GM23338 (cell line): ENCODE data around the gene CEP68. TPM values are rescaled to one million over a fixed set of nuclear protein-coding genes. Genes with fewer than 3 reads are reported as not detected.

Experiments
- ATAC-seq: fragments of 200-7000 bp; cut with Tn5 transposase; 3 replicates; pipeline ENCODE4 v1.9.1; 2020
- DNase-seq: peaks from one replicate; pipeline ENCODE4 v3.0.0-alpha.2; 2015; ENCODE audit warnings: low spot score
- H2AFZ ChIP-seq: fragments of 200-600 bp; sonication (generic); 2 replicates; pipeline ENCODE4 v1.8.0; 2016; ENCODE audit warnings: antibody characterized with exemption, mild to moderate bottlenecking, moderate library complexity
- H3F3A ChIP-seq: fragments of 200-600 bp; sonication (generic); replicated peaks from 2 replicates; pipeline ENCODE4 v1.8.0; 2017; ENCODE audit warnings: antibody characterized with exemption, mixed run types, low read depth
- H3K27ac ChIP-seq: fragments of 200-600 bp; sonication (generic); 2 replicates; pipeline ENCODE4 v1.6.1; 2016; ENCODE audit warnings: low read depth
- H3K27me3 ChIP-seq: fragments of 200-600 bp; sonication (generic); 2 replicates; pipeline ENCODE4 v1.8.0; 2016; ENCODE audit warnings: mild to moderate bottlenecking, mixed run types, moderate library complexity; ENCODE audit not compliant: insufficient read depth
- H3K36me3 ChIP-seq: fragments of 200-600 bp; sonication (generic); 2 replicates; pipeline ENCODE4 v1.8.0; 2016; ENCODE audit warnings: mild to moderate bottlenecking; ENCODE audit not compliant: insufficient read depth
- H3K4me1 ChIP-seq: fragments of 200-600 bp; sonication (generic); 2 replicates; pipeline ENCODE4 v1.8.0; 2016; ENCODE audit warnings: mild to moderate bottlenecking, moderate library complexity; ENCODE audit not compliant: insufficient read depth
- H3K4me2 ChIP-seq: fragments of 200-600 bp; sonication (generic); 2 replicates; pipeline ENCODE4 v1.7.1; 2017; ENCODE audit warnings: mixed run types
- H3K4me3 ChIP-seq: fragments of 200-600 bp; sonication (generic); 2 replicates; pipeline ENCODE4 v1.6.1; 2016; ENCODE audit warnings: mixed run types
- H3K79me2 ChIP-seq: fragments of 200-600 bp; sonication (generic); replicated peaks from 2 replicates; pipeline ENCODE4 v1.8.0; 2017; ENCODE audit warnings: mild to moderate bottlenecking; ENCODE audit not compliant: insufficient read depth
- H3K9me2 ChIP-seq: fragments of 200-600 bp; sonication (generic); 2 replicates; pipeline ENCODE4 v1.8.0; 2017; ENCODE audit not compliant: insufficient read depth
- H4K20me1 ChIP-seq: fragments of 200-600 bp; sonication (generic); replicated peaks from 2 replicates; pipeline ENCODE4 v1.8.0; 2017; ENCODE audit warnings: mild to moderate bottlenecking; ENCODE audit not compliant: insufficient read depth
- H3K27ac Mint-ChIP-seq: 2 replicates; pipeline ENCODE4 v1.8.0; 2020; ENCODE audit warnings: inconsistent platforms, mild to moderate bottlenecking, moderate library complexity, mixed read lengths
- H3K27me3 Mint-ChIP-seq: 3 replicates; pipeline ENCODE4 v1.8.0; 2022; ENCODE audit warnings: low read depth, mild to moderate bottlenecking, moderate library complexity, mixed read lengths, inconsistent platforms; ENCODE audit not compliant: insufficient read depth, poor library complexity
- H3K36me3 Mint-ChIP-seq: 3 replicates; pipeline ENCODE4 v1.8.0; 2021; ENCODE audit warnings: low read depth, mild to moderate bottlenecking, inconsistent platforms, moderate library complexity, mixed read lengths
- H3K4me1 Mint-ChIP-seq: 3 replicates; pipeline ENCODE4 v1.8.0; 2020; ENCODE audit warnings: mild to moderate bottlenecking, inconsistent platforms, mixed read lengths
- H3K4me3 Mint-ChIP-seq: 3 replicates; pipeline ENCODE4 v1.8.0; 2021; ENCODE audit warnings: moderate library complexity, mild to moderate bottlenecking, inconsistent platforms, mixed read lengths
- H3K9me3 Mint-ChIP-seq: 3 replicates; pipeline ENCODE4 v1.8.0; 2020; ENCODE audit warnings: moderate library complexity, mild to moderate bottlenecking, inconsistent platforms, mixed read lengths
- CREB1 ChIP-seq: fragments of 250-450 bp; sonication (Bioruptor Pico); IDR thresholded peaks from 2 replicates; pipeline ENCODE4 v1.5.0; 2020; ENCODE audit warnings: low read depth, mild to moderate bottlenecking, moderate library complexity
- NANOG ChIP-seq: IDR thresholded peaks from 2 replicates; pipeline ENCODE4 v1.6.1; 2016; ENCODE audit warnings: antibody characterized with exemption, borderline replicate concordance
- POLR2AphosphoS5 ChIP-seq: IDR thresholded peaks from 2 replicates; pipeline ENCODE4 v1.6.1; 2016; ENCODE audit warnings: antibody characterized with exemption, low read depth
- polyA plus RNA-seq: library from polyadenylated mRNA; unstranded; fragments of >200 nt; fragmentation: Nextera tagmentation; extraction: Ambion mirVana; gene quantifications from 2 replicates; pipeline ENCODE4 v1.2.1, GENCODE V29; 2016
- total RNA-seq: library from RNA; depleted of rRNA; stranded (reverse); fragments of >200 nt; shearing (Covaris generic); gene quantifications from 2 replicates; pipeline ENCODE4 v1.2.3, GENCODE V29; 2014
- TF ChIP-seq, protein P1 (sequence below): IDR thresholded peaks from 2 replicates; pipeline ENCODE4 v1.6.1; 2016; ENCODE audit warnings: antibody characterized with exemption
- TF ChIP-seq, protein P2 (sequence below): fragments of 250-450 bp; sonication (Bioruptor Pico); IDR thresholded peaks from 2 replicates; pipeline ENCODE4 v1.5.0; 2020; ENCODE audit warnings: mild to moderate bottlenecking, moderate library complexity

The CEP68 gene
- total and polyA plus RNA-seq, 2 experiments from 2014 or later, result 13.0 to 24.4 TPM

DNA sequence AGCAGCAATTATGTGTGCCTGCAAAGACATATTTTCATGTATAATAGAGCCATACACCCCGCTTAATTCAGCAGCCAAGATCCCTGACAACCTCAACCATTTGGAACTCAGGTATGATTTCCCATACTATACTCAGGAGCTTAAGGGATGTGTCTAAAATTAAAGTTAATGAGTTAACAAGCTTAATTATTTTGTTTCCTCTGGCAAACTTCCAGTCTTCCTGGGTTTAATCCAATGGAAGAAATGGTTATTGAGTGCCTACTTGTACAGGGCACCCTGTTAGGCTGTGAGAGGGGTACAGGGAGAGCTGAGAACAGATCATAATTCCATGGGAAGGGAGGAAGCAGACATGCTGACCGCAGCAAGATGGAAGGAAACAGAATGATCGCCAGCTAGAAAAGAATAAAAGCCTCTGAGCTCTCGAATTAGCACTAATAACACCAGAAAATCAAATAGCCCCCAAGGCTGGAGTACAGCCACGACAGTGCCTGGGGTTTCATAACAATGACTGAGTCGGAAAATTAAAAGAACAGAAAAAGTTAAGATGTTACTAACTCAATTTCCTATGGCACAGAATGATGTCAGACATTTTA is 20.8 kb upstream of the CEP68 start:
- ATAC-seq (no peak), DNase-seq (no peak)
- no peaks in the 10 kb centered on the region for H3K9me2 ChIP-seq
- no peaks in the 10 kb centered on the region for H3K9me3 Mint-ChIP-seq
- peaks cover 41% of the 10 kb centered on the region for H3K4me1 Mint-ChIP-seq
- H4K20me1 ChIP-seq, result 0 out of 2 replicates have a peak, but pooled peaks cover 6% of the 10 kb centered on the region
- peaks cover 7% of the 10 kb centered on the region for H3F3A ChIP-seq
- no peaks in the 10 kb centered on the region for H3K27me3 ChIP-seq
- peaks cover 4% of the 10 kb centered on the region; the same call in 1 of the 2 replicates for H3K36me3 ChIP-seq
- TF ChIP-seq, protein P1, sequence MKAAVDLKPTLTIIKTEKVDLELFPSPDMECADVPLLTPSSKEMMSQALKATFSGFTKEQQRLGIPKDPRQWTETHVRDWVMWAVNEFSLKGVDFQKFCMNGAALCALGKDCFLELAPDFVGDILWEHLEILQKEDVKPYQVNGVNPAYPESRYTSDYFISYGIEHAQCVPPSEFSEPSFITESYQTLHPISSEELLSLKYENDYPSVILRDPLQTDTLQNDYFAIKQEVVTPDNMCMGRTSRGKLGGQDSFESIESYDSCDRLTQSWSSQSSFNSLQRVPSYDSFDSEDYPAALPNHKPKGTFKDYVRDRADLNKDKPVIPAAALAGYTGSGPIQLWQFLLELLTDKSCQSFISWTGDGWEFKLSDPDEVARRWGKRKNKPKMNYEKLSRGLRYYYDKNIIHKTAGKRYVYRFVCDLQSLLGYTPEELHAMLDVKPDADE, result no peak
- no peak for TF ChIP-seq POLR2AphosphoS5
- TF ChIP-seq NANOG, result no peak
- no peak for TF ChIP-seq CREB1 (CRISPR knock-in tag)
- TF ChIP-seq, protein P2, sequence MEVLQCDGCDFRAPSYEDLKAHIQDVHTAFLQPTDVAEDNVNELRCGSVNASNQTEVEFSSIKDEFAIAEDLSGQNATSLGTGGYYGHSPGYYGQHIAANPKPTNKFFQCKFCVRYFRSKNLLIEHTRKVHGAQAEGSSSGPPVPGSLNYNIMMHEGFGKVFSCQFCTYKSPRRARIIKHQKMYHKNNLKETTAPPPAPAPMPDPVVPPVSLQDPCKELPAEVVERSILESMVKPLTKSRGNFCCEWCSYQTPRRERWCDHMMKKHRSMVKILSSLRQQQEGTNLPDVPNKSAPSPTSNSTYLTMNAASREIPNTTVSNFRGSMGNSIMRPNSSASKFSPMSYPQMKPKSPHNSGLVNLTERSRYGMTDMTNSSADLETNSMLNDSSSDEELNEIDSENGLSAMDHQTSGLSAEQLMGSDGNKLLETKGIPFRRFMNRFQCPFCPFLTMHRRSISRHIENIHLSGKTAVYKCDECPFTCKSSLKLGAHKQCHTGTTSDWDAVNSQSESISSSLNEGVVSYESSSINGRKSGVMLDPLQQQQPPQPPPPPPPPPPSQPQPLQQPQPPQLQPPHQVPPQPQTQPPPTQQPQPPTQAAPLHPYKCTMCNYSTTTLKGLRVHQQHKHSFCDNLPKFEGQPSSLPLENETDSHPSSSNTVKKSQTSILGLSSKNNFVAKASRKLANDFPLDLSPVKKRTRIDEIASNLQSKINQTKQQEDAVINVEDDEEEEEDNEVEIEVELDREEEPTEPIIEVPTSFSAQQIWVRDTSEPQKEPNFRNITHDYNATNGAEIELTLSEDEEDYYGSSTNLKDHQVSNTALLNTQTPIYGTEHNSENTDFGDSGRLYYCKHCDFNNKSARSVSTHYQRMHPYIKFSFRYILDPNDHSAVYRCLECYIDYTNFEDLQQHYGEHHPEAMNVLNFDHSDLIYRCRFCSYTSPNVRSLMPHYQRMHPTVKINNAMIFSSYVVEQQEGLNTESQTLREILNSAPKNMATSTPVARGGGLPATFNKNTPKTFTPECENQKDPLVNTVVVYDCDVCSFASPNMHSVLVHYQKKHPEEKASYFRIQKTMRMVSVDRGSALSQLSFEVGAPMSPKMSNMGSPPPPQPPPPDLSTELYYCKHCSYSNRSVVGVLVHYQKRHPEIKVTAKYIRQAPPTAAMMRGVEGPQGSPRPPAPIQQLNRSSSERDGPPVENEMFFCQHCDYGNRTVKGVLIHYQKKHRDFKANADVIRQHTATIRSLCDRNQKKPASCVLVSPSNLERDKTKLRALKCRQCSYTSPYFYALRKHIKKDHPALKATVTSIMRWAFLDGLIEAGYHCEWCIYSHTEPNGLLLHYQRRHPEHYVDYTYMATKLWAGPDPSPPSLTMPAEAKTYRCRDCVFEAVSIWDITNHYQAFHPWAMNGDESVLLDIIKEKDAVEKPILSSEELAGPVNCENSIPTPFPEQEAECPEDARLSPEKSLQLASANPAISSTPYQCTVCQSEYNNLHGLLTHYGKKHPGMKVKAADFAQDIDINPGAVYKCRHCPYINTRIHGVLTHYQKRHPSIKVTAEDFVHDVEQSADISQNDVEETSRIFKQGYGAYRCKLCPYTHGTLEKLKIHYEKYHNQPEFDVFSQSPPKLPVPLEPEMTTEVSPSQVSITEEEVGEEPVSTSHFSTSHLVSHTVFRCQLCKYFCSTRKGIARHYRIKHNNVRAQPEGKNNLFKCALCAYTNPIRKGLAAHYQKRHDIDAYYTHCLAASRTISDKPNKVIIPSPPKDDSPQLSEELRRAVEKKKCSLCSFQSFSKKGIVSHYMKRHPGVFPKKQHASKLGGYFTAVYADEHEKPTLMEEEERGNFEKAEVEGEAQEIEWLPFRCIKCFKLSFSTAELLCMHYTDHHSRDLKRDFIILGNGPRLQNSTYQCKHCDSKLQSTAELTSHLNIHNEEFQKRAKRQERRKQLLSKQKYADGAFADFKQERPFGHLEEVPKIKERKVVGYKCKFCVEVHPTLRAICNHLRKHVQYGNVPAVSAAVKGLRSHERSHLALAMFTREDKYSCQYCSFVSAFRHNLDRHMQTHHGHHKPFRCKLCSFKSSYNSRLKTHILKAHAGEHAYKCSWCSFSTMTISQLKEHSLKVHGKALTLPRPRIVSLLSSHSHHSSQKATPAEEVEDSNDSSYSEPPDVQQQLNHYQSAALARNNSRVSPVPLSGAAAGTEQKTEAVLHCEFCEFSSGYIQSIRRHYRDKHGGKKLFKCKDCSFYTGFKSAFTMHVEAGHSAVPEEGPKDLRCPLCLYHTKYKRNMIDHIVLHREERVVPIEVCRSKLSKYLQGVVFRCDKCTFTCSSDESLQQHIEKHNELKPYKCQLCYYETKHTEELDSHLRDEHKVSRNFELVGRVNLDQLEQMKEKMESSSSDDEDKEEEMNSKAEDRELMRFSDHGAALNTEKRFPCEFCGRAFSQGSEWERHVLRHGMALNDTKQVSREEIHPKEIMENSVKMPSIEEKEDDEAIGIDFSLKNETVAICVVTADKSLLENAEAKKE, result no peak
- H3K27ac ChIP-seq, result no peak overlapping the region
- no peak overlapping the region for H3K4me3 ChIP-seq
- no peak overlapping the region for H3K27ac Mint-ChIP-seq
- H3K79me2 ChIP-seq, result no peaks in the 10 kb centered on the region
- no peak overlapping the region for H2AFZ ChIP-seq
- H3K4me3 Mint-ChIP-seq, result no peak overlapping the region
- H3K4me1 ChIP-seq, result peaks cover 28% of the 10 kb centered on the region
- H3K27me3 Mint-ChIP-seq, result no peaks in the 10 kb centered on the region
- H3K4me2 ChIP-seq, result no peak overlapping the region
- H3K36me3 Mint-ChIP-seq, result peaks cover 33% of the 10 kb centered on the region
